ENCODE measurements around the gene LYPD6.

DNA sequence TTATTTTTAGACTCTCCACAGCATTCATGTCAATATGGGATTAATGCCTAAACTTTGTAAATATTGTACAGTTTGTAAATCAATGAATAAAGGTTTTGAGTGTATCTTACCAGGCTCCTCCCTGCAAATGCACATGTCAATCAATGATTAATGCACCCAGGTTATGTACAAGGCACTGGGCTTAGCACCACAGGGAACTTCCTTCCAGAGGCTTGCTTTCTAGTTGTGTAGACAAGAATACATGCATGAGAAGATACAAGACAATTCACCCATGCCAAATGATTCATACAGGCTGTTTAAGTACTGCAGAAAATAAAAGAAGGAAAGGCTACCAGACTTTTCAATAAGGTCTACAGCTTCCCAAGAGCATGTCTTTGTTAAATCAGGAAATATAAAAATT lies 143.1 kb downstream of the LYPD6 start:
- TF ChIP-seq POLR2A (IDR thresholded peaks at IDR 0.05), result no peak
- TF ChIP-seq, protein P1, sequence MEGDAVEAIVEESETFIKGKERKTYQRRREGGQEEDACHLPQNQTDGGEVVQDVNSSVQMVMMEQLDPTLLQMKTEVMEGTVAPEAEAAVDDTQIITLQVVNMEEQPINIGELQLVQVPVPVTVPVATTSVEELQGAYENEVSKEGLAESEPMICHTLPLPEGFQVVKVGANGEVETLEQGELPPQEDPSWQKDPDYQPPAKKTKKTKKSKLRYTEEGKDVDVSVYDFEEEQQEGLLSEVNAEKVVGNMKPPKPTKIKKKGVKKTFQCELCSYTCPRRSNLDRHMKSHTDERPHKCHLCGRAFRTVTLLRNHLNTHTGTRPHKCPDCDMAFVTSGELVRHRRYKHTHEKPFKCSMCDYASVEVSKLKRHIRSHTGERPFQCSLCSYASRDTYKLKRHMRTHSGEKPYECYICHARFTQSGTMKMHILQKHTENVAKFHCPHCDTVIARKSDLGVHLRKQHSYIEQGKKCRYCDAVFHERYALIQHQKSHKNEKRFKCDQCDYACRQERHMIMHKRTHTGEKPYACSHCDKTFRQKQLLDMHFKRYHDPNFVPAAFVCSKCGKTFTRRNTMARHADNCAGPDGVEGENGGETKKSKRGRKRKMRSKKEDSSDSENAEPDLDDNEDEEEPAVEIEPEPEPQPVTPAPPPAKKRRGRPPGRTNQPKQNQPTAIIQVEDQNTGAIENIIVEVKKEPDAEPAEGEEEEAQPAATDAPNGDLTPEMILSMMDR (IDR thresholded peaks at IDR 0.05), result no peak
